Embryonic facial prominence (tissue), 1 donor: ENCODE measurements around the gene FRS2.

ENCODE experiments used
- DNase-seq: peaks from one replicate; pipeline ENCODE4 v3.0.0-alpha.2; 2016; ENCODE audit errors: extremely low spot score

The FRS2 gene

GRCh38 chr12:69501154-69501895, 31.1 kb downstream of the FRS2 start:
- no peak for DNase-seq

- no peak for DNase-seq
These were observed 32.3 kb downstream of the FRS2 start for GRCh38 chr12:69502345-69503081.

GRCh38 chr12:69508091-69508490, 37.9 kb downstream of the FRS2 start:
- DNase-seq, result no peak

DNA sequence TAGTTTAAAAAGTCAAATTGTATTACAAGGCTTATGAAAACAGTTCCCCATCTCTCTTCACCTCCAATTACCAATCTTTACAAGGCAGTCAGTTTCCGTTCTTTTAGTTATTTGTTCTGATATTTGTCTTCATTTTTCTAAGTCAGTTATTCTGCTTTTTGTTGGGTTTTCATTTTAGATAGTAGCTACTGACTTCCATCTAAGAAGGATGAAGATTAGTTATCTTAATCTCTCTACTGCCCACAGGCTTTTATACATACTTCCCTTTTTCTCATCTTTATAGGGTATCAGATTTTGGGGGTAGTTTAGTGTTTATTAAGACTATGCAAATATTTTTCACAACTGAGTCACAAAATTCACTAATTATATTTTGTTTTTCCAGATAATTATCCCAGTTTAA, 38.4 kb downstream of the FRS2 start:
- DNase-seq, result no peak

- no peak for DNase-seq
These were observed 39.1 kb downstream of the FRS2 start for GRCh38 chr12:69509308-69509736.

- DNase-seq, result no peak
These were observed 40.0 kb downstream of the FRS2 start for GRCh38 chr12:69509904-69510827.

DNA sequence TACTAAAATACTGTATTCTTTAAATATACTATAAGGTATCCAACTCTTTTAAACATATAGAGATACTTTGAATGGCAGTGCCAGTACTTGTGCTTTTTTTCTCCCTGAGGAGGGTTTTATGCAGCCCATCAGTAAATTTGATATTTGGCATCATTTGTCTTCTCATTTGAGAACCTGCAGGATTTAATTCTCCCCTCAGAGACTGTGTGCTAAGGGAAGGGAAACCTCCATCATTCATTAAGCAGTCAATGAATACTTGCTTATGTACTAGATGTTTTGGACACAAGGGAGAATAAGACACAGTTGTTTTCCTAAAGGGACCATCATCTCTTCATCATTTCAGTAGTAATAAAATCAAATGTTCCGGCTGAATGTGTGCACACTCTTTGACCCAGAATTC, 40.8 kb downstream of the FRS2 start:
- DNase-seq, result no peak

DNA sequence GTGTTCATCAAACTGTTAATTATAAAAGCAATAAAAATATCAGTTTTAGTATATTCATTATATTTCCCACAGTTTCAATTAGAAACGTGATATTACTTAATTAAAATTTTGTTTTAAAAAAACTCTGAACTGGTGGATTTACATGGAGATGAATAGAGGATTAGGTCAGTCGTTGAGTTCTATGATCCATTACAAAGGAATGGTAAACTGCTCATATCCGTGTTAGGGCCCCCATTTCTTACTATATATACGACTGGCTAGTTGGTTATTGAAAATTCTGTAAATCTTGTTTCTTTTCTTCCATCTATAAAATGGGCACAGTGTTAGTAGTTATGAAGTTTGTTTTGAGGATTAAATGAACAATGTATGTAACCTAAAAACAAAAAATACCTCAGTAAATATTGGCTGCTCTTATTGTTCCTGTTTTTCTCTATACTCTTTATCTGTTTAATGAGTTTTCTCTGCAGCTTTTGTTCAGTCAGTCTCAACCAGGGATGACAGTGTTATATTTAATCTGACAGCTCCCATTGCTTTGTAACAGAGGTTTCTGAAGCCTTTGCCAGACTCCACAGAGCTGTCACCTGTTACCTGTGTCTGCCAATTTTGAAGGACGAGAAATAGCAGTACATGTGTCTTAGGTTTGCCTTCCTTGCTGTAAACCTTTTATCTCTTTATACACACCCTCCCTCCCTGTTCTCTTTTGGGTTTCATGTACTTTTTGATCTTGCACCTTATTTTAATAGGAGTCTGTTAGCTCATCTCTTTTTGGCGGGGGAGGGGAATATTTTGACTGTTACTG, 41.5 kb downstream of the FRS2 start:
- DNase-seq, result no peak

- DNase-seq, result no peak
These were observed 42.6 kb downstream of the FRS2 start for GRCh38 chr12:69512820-69513219.

GRCh38 chr12:69513297-69513696, 43.1 kb downstream of the FRS2 start:
- no peak for DNase-seq

DNA sequence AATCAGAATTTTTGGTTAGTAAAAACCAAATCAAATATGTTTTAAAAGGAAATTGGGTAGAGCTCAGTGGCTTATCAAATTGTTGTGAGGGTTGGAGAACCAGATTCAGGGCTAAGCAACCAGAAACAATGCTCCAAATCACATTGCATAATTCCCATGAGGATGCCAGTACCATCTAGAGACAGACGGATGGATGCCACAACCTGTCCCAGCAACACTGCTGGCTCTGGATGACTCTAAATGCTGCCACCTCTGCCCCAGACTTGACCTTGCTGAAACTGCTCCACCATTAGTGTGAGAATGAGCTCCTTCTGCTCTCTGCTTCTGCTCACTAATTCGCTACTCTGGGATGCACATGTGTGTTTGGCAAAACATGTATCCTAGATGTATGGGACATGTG, 43.9 kb downstream of the FRS2 start:
- DNase-seq, result no peak

- no peak for DNase-seq
These were observed 44.7 kb downstream of the FRS2 start for GRCh38 chr12:69514845-69515244.

- DNase-seq, result no peak
These were observed 45.3 kb downstream of the FRS2 start for GRCh38 chr12:69515394-69515930.

GRCh38 chr12:69516950-69517349, 46.8 kb downstream of the FRS2 start:
- no peak for DNase-seq

DNA sequence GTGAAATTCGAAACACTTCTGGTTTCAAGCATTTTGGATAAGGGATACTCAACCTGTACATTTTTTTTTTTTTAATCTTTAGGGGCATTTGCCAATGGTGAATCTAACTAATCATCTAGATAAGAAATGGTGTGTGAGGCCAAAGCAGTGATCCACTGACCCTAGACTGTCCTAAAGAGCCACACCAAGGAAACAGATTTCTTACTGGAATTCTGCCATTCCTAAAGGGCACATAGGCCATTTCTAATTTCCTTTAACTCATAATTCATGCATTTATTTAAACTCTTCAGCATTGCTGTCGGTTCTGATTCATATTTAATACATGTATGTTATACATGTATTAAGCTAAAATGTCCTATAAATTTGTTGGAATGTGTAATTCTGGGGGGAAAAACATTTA, 47.2 kb downstream of the FRS2 start:
- DNase-seq, result no peak

DNA sequence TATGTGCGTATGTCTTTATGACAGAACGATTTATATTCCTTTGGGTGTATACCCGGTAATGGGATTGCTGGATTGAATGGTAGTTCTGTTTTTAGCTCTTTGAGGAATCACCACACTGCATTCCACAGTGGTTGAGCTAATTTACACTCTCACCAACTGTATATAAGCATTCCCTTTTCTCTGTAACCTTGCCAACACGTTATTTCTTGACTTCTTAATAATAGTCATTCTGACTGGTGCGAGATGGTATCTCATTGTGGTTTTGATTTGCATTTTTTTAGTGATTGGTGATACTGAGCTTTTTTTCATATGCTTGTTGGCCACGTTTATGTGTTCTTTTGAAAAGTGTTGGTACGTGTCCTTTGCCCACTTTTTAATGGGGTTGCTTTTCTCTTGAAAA, 49.7 kb downstream of the FRS2 start:
- DNase-seq, result no peak

DNA sequence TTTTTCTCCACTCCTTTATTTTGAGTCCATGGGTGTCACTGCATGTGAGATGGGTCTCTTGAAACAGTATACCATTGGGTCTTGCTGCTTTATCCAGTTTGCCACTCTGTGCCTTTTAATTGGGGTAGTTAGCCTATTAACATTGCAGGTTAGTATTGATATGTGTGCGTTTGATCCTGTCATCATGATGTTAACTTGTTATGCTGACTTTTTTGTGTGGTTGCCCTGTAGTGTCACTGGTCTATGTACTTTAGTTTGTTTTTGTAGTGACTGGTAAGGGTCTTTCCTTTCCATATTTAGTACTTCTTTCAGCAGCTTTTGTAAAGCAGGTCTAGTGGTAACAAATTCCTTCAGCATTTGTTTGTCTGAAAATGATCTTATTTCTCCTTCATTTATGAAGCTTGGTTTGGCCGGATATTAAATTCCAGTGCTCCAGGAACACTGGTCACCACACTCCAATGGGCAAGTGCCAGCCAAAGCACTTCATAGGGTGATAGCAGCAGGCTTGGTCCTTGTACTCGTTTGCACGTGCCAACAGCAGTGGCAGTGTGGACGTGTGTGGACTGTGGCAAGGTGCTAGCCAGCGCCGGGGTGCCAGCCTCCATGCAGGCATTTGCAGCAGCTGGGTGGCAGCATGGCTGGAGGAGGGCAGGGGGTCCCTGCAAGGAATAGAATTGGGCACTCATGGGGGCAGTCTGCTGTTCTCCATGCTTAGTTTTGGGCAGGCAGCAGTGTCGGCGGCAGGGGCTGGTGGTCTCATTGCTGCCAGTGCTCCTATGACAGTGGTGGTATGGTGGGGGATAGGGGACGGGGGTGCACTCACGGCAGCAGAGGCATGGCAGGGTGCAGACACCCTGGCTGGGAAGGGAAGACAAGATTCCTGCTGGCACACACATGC, 53.5 kb downstream of the FRS2 start:
- DNase-seq, result no peak

GRCh38 chr12:69524331-69524630, 54.1 kb downstream of the FRS2 start:
- DNase-seq, result no peak

DNA sequence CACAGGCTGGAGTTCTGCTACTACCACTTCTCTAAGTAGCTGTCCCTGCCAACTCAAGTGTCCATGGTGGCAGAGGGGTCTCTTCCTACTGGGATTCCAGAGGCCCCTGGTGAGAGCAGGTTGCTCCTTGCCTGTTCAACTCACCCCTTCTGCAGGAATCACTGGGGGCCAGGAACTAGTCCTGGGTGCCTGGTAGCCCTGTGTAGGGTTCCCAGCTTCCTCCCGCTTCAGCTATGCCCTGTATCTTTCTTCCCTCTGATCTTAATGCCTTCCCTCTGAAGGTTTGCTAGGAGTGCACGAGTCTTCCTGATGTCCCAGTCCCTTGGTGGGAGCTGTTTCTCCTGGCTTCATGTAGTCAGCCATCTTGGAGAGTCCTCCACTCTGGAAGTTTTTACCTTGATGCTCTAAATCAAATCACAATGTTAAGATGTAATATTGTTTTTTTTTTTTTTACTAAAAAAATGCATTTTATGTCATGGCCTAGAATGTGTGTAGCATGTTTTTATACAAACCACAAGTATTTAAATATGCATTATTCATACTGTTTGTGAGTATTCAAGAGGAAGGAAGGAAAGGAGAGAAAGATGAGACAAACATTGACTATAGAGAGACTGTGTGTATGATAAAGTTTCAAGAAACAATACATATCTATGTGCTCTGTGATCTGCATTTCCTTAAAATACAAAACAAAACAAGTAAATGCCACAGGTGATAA, 54.7 kb downstream of the FRS2 start:
- no peak for DNase-seq
